K562 (cell line): ENCODE measurements around the gene NR5A1. TPM values are rescaled to one million over a fixed set of nuclear protein-coding genes. Genes with fewer than 3 reads are reported as not detected.
A peak's percentile ranks its signal among the peaks of the same experiment; 100 is the strongest.

Experiments used
- ARNT ChIP-seq, 2 experiments: fragments of 450-650 bp; IDR thresholded peaks; 2 replicates each; pipeline ENCODE4 v1.6.1; 2016; ENCODE audit warnings: mild to moderate bottlenecking in 1 of 2
- BRF1 ChIP-seq: IDR thresholded peaks from 3 replicates; pipeline ENCODE4 v1.6.1; 2011; ENCODE audit warnings: borderline replicate concordance, mild to moderate bottlenecking; ENCODE audit not compliant: insufficient read length; ENCODE audit errors: extremely low read depth
- CBFA2T3 ChIP-seq: fragments of 450-650 bp; IDR thresholded peaks from 2 replicates; pipeline ENCODE4 v1.6.1; 2017
- DACH1 ChIP-seq: fragments of 450-650 bp; IDR thresholded peaks from 2 replicates; pipeline ENCODE4 v1.6.1; 2018; ENCODE audit not compliant: partially characterized antibody
- GATA2 ChIP-seq: sonication (generic); formaldehyde crosslinking; IDR thresholded peaks from 2 replicates; pipeline ENCODE4 v1.4.0; 2020; ENCODE audit warnings: mild to moderate bottlenecking, missing genetic modification reagents
- HDGF ChIP-seq: fragments of 450-650 bp; IDR thresholded peaks from 2 replicates; pipeline ENCODE4 v1.6.1; 2016
- HEY1 ChIP-seq: fragments of 250-450 bp; sonication (Bioruptor Pico); IDR thresholded peaks from 2 replicates; pipeline ENCODE4 v1.5.0; 2020; ENCODE audit warnings: mild to moderate bottlenecking, moderate library complexity, borderline replicate concordance
- LARP7 ChIP-seq: fragments of 450-650 bp; IDR thresholded peaks from 2 replicates; pipeline ENCODE4 v1.6.1; 2016
- MYC ChIP-seq, 2 experiments: fragments of 250-450 bp in 1 of 2; sonication (Bioruptor Pico) in 1 of 2; IDR thresholded peaks; 2 replicates each; pipeline versions ENCODE4 v1.5.1 to v1.6.1; 2012 to 2021; ENCODE audit warnings: low read depth in 2 of 2, borderline replicate concordance in 1 of 2, improper control_type of control experiment in 1 of 2, low read length in 1 of 2, mild to moderate bottlenecking in 1 of 2, moderate library complexity in 1 of 2
- NCOA1 ChIP-seq: fragments of 450-650 bp; IDR thresholded peaks from 2 replicates; pipeline ENCODE4 v1.6.1; 2016; ENCODE audit warnings: low read depth
- POLR2AphosphoS5 ChIP-seq: IDR thresholded peaks from 2 replicates; pipeline ENCODE4 v1.6.1; 2011; ENCODE audit warnings: mild to moderate bottlenecking, low read depth, low read length, moderate library complexity; ENCODE audit not compliant: control insufficient read depth, insufficient read depth
- POLR3G ChIP-seq: IDR thresholded peaks from 2 replicates; pipeline ENCODE4 v1.6.1; 2011; ENCODE audit not compliant: insufficient read length, insufficient replicate concordance; ENCODE audit errors: extremely low read depth
- PYGO2 ChIP-seq: fragments of 450-650 bp; IDR thresholded peaks from 2 replicates; pipeline ENCODE4 v1.6.1; 2016; ENCODE audit warnings: mild to moderate bottlenecking, missing genetic modification characterization, moderate library complexity, missing compliant biosample characterization
- RBM34 ChIP-seq: fragments of 200-400 bp; formaldehyde crosslinking; IDR thresholded peaks from 2 replicates; pipeline ENCODE4 v1.6.1; 2018; ENCODE audit warnings: low read length, borderline replicate concordance; ENCODE audit not compliant: insufficient read depth
- TBP ChIP-seq: optimal IDR thresholded peaks from 2 replicates; pipeline ENCODE3; 2011; ENCODE audit warnings: low read depth, low read length, improper control_type of control experiment
- ZNF174 ChIP-seq: fragments of 250-450 bp; sonication (Bioruptor Pico); IDR thresholded peaks from 2 replicates; pipeline ENCODE4 v1.4.0; 2020; ENCODE audit warnings: mild to moderate bottlenecking
- ZNF274 ChIP-seq: IDR thresholded peaks from 2 replicates; pipeline ENCODE4 v1.6.1; 2011; ENCODE audit warnings: low read depth, mild to moderate bottlenecking, low read length, moderate library complexity, borderline replicate concordance
- ZNF282 ChIP-seq: sonication (generic); formaldehyde crosslinking; IDR thresholded peaks from 2 replicates; pipeline ENCODE4 v1.8.1; 2023; ENCODE audit warnings: missing genetic modification reagents
- ZNF589 ChIP-seq: fragments of 200-800 bp; sonication (Bioruptor generic); IDR thresholded peaks from 2 replicates; pipeline ENCODE4 v1.6.1; 2016; ENCODE audit warnings: low read depth, missing genetic modification characterization, missing compliant biosample characterization
- polyA plus RNA-seq, 8 experiments: library from polyadenylated mRNA; depleted of rRNA in 4 of 8; stranded (reverse) in 5 of 8; unstranded in 3 of 8; fragments of >200 nt; fragmentation: Nextera tagmentation in 2 of 8; fragmentation: Illumina TruSeq in 1 of 8; extraction: Ambion mirVana in 2 of 8; extraction: Trizol in 1 of 8; gene quantifications; 2 replicates each; pipeline versions ENCODE4 v1.2.1 to v1.2.3, GENCODE V29; 2011 to 2014; ENCODE audit warnings: inconsistent platforms in 1 of 8, missing spikeins in 1 of 8
- total RNA-seq, 7 experiments: library from RNA; depleted of rRNA in 6 of 7; stranded (reverse); fragments of >200 nt in 6 of 7; fragmentation: Illumina TruSeq in 2 of 7; extraction: Trizol in 2 of 7; gene quantifications; 2 replicates each; pipeline versions ENCODE4 v1.2.1 to v1.2.3, GENCODE V29; 2011 to 2021; ENCODE audit warnings: low replicate concordance in 1 of 7
- TF ChIP-seq, protein P1 (sequence below): fragments of 450-650 bp; IDR thresholded peaks from 2 replicates; pipeline ENCODE4 v1.7.0; 2016; ENCODE audit warnings: borderline replicate concordance
- TF ChIP-seq, protein P2 (sequence below): fragments of 450-650 bp; IDR thresholded peaks from 2 replicates; pipeline ENCODE4 v1.6.1; 2016; ENCODE audit warnings: missing biosample characterization, missing genetic modification characterization
- TF ChIP-seq, protein P3 (sequence below): sonication (generic); formaldehyde crosslinking; IDR thresholded peaks from 2 replicates; pipeline ENCODE4 v1.9.0; 2022; ENCODE audit warnings: mild to moderate bottlenecking, missing genetic modification reagents
- TF ChIP-seq, protein P4 (sequence below): IDR thresholded peaks from 2 replicates; pipeline ENCODE4 v1.6.1; 2012; ENCODE audit warnings: low read depth, low read length, improper control_type of control experiment, borderline replicate concordance

The NR5A1 gene
- total and polyA plus RNA-seq, 9 of the 15 experiments (the other 6 are each of a cell fraction or from before 2014, with no cell fraction given) = 0.11 to 0.32 (median 0.20) TPM; not detected in 6

DNA sequence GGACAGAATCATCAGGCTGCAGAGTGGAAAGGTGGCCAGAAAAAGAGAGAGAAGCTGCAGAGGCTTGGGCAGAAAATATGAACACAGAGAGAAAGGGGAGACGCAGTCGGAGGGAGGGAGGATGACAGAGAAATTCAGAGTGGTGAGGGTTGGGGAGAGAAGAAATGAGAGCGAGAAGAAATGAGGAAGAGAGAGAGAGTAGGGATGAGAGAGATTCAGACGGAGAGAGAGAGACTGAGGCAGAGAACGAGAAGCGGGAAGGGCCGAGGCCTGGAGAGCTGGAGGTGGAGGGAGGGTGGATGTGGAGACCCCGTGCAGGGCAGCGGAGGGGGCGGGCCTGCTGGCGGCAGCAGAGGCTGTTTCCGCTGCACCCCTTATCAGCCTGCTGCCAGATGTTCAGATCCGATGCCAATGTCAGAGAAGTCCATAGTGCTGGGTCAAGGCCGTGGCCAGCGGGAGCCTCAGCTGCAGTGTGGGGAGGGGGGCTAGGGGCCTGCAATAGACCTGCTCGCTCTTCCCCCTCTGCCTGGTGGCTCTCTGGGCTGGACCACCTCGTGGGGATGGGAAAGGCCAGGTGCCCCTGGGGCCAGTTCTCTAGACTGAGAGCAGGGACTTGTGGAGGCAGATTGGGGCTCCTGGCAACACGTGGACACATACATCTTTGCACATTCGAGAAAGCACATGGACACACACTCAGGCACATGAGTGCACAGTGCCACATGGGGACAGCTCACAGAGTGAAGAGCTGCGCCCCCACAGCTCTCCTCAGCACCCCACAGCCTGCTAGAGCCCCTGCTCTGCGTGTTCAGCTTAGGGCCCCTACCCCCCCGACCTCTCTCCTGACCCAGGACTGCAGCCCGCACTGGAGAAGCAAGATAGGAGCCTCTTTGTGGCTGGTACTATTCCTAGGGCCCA is 4.9 kb upstream of the NR5A1 start (continued):
- TF ChIP-seq, protein P1, sequence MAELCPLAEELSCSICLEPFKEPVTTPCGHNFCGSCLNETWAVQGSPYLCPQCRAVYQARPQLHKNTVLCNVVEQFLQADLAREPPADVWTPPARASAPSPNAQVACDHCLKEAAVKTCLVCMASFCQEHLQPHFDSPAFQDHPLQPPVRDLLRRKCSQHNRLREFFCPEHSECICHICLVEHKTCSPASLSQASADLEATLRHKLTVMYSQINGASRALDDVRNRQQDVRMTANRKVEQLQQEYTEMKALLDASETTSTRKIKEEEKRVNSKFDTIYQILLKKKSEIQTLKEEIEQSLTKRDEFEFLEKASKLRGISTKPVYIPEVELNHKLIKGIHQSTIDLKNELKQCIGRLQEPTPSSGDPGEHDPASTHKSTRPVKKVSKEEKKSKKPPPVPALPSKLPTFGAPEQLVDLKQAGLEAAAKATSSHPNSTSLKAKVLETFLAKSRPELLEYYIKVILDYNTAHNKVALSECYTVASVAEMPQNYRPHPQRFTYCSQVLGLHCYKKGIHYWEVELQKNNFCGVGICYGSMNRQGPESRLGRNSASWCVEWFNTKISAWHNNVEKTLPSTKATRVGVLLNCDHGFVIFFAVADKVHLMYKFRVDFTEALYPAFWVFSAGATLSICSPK = peak; percentile 43; the same call in 1 of the 2 replicates
- TF ChIP-seq, protein P2, sequence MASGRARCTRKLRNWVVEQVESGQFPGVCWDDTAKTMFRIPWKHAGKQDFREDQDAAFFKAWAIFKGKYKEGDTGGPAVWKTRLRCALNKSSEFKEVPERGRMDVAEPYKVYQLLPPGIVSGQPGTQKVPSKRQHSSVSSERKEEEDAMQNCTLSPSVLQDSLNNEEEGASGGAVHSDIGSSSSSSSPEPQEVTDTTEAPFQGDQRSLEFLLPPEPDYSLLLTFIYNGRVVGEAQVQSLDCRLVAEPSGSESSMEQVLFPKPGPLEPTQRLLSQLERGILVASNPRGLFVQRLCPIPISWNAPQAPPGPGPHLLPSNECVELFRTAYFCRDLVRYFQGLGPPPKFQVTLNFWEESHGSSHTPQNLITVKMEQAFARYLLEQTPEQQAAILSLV (tag) = no peak
- no peak for TF ChIP-seq ZNF274
- TF ChIP-seq HDGF = 0 out of 2 replicates have a peak, but pooled peaks have one; percentile 61
- no peak for TF ChIP-seq HEY1 (CRISPR knock-in tag)
- no peak for TF ChIP-seq RBM34
- TF ChIP-seq TBP = no peak
- TF ChIP-seq NCOA1 = no peak
- peak; percentile 82 for TF ChIP-seq CBFA2T3
- no peak for TF ChIP-seq POLR2AphosphoS5
- TF ChIP-seq LARP7 = peak; percentile 85
- no peak for TF ChIP-seq GATA2 (CRISPR knock-in tag)
- no peak for TF ChIP-seq PYGO2 (tag)
- TF ChIP-seq, protein P3, sequence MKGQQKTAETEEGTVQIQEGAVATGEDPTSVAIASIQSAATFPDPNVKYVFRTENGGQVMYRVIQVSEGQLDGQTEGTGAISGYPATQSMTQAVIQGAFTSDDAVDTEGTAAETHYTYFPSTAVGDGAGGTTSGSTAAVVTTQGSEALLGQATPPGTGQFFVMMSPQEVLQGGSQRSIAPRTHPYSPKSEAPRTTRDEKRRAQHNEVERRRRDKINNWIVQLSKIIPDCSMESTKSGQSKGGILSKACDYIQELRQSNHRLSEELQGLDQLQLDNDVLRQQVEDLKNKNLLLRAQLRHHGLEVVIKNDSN = peak; percentile 64
- no peak for TF ChIP-seq ZNF282 (CRISPR knock-in tag)
- TF ChIP-seq MYC (IDR thresholded peaks at IDR 0.05; ENCODE audit: low read depth, low read length) = 0 out of 2 replicates have a peak, but pooled peaks have one; percentile 63
- 0 out of 2 replicates have a peak, but pooled peaks have one; percentile 46 for TF ChIP-seq MYC (CRISPR knock-in tag; IDR thresholded peaks at IDR 0.05; ENCODE audit: borderline replicate concordance, low read depth)
- no peak for TF ChIP-seq DACH1
- TF ChIP-seq ARNT (IDR thresholded peaks at IDR 0.05) = peak in 1 of 2 experiments; percentile 18; a peak in 1 of 4 replicates
- TF ChIP-seq ZNF174 (CRISPR knock-in tag) = no peak
- TF ChIP-seq BRF1 = no peak
- TF ChIP-seq, protein P4, sequence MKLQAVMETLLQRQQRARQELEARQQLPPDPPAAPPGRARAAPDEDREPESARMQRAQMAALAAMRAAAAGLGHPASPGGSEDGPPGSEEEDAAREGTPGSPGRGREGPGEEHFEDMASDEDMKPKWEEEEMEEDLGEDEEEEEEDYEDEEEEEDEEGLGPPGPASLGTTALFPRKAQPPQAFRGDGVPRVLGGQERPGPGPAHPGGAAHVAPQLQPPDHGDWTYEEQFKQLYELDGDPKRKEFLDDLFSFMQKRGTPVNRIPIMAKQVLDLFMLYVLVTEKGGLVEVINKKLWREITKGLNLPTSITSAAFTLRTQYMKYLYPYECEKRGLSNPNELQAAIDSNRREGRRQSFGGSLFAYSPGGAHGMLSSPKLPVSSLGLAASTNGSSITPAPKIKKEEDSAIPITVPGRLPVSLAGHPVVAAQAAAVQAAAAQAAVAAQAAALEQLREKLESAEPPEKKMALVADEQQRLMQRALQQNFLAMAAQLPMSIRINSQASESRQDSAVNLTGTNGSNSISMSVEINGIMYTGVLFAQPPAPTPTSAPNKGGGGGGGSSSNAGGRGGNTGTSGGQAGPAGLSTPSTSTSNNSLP = no peak
- TF ChIP-seq ZNF589 (CRISPR knock-in tag) = 0 out of 2 replicates have a peak, but pooled peaks have one; percentile 38
- no peak for TF ChIP-seq POLR3G
